ENCODE results near the gene ROBO2. TPM values are rescaled to one million over a fixed set of nuclear protein-coding genes. Genes with fewer than 3 reads are reported as not detected.

The ROBO2 gene
- total and polyA plus RNA-seq, 2 experiments from 2014 or later: 1.5 to 7.8 TPM

- no peak for DNase-seq (ENCODE audit: low spot score)
- ATAC-seq: no peak
- Histone ChIP-seq H3K4me2 (no peak overlapping the region), H2AFZ (no peak overlapping the region), H3F3A (replicated peaks; ENCODE audit: low read depth) (no peaks in the 10 kb centered on the region), H3K27ac (ENCODE audit: low read depth) (no peak overlapping the region), H4K20me1 (replicated peaks; ENCODE audit: insufficient read depth) (no peaks in the 10 kb centered on the region), H3K27me3 (ENCODE audit: insufficient read depth) (no peaks in the 10 kb centered on the region), H3K4me3 (no peak overlapping the region), H3K4me1 (ENCODE audit: insufficient read depth) (no peaks in the 10 kb centered on the region; the same call in 1 of the 2 replicates), H3K79me2 (replicated peaks; ENCODE audit: insufficient read depth) (no peaks in the 10 kb centered on the region), H3K36me3 (ENCODE audit: insufficient read depth) (no peaks in the 10 kb centered on the region), H3K9me2 (ENCODE audit: insufficient read depth) (no peaks in the 10 kb centered on the region; the same call in 1 of the 2 replicates)
- H3K27me3 Mint-ChIP-seq (ENCODE audit: insufficient read depth, low read depth, poor library complexity): no peaks in the 10 kb centered on the region
- no peak for TF ChIP-seq NANOG (IDR thresholded peaks at IDR 0.05; ENCODE audit: borderline replicate concordance)
- H3K36me3 Mint-ChIP-seq (ENCODE audit: low read depth): no peaks in the 10 kb centered on the region
- no peaks in the 10 kb centered on the region for H3K9me3 Mint-ChIP-seq
- H3K27ac Mint-ChIP-seq: no peak overlapping the region
- H3K4me3 Mint-ChIP-seq: no peak overlapping the region
- H3K4me1 Mint-ChIP-seq: no peaks in the 10 kb centered on the region
Measured at GRCh38 chr3:77326586-77326985, 286.7 kb downstream of the ROBO2 start.

GRCh38 chr3:77328690-77329089, 288.8 kb downstream of the ROBO2 start:
- H3K4me1 Mint-ChIP-seq: no peaks in the 10 kb centered on the region

More at GRCh38 chr3:77328690-77329089, 288.8 kb downstream of the ROBO2 start:
- no peaks in the 10 kb centered on the region for H3K79me2 ChIP-seq (replicated peaks; ENCODE audit: insufficient read depth)
- DNase-seq (ENCODE audit: low spot score): no peak
- no peaks in the 10 kb centered on the region for H3K27me3 ChIP-seq (ENCODE audit: insufficient read depth)
- no peaks in the 10 kb centered on the region for H3F3A ChIP-seq (replicated peaks; ENCODE audit: low read depth)
- Mint-ChIP-seq H3K36me3 (ENCODE audit: low read depth) (no peaks in the 10 kb centered on the region), H3K9me3 (no peaks in the 10 kb centered on the region), H3K27me3 (ENCODE audit: insufficient read depth, low read depth, poor library complexity) (no peaks in the 10 kb centered on the region), H3K4me3 (no peak overlapping the region), H3K27ac (no peak overlapping the region)
- H3K4me2 ChIP-seq: no peak overlapping the region
- H3K27ac ChIP-seq (ENCODE audit: low read depth): no peak overlapping the region
- H4K20me1 ChIP-seq (replicated peaks; ENCODE audit: insufficient read depth): no peaks in the 10 kb centered on the region
- no peaks in the 10 kb centered on the region; the same call in 1 of the 2 replicates for H3K9me2 ChIP-seq (ENCODE audit: insufficient read depth)
- H2AFZ ChIP-seq: no peak overlapping the region
- TF ChIP-seq NANOG (IDR thresholded peaks at IDR 0.05; ENCODE audit: borderline replicate concordance) (no peak), CTCF (conservative IDR thresholded peaks at IDR 0.05; ENCODE audit: low read depth in 2 of 2) (no peak), ZNF462 (CRISPR knock-in tag; IDR thresholded peaks at IDR 0.05) (no peak), ETS1 (IDR thresholded peaks at IDR 0.05) (no peak), REST (IDR thresholded peaks at IDR 0.05; ENCODE audit: unreplicated experiment) (no peak), CREB1 (CRISPR knock-in tag; IDR thresholded peaks at IDR 0.05; ENCODE audit: low read depth) (no peak), POLR2AphosphoS5 (IDR thresholded peaks at IDR 0.05; ENCODE audit: low read depth) (no peak), JUNB (IDR thresholded peaks at IDR 0.05; ENCODE audit: unreplicated experiment) (no peak)
- ATAC-seq: no peak
- H3K36me3 ChIP-seq (ENCODE audit: insufficient read depth): no peaks in the 10 kb centered on the region
- no peaks in the 10 kb centered on the region; the same call in 1 of the 2 replicates for H3K4me1 ChIP-seq (ENCODE audit: insufficient read depth)
- H3K4me3 ChIP-seq: no peak overlapping the region
